Neural crest cell (in vitro differentiated cells): ENCODE results near the gene PKP4. TPM values are rescaled to one million over a fixed set of nuclear protein-coding genes. Genes with fewer than 3 reads are reported as not detected.

Experiments
- DNase-seq: peaks from one replicate; pipeline ENCODE4 v3.0.0; 2021; ENCODE audit warnings: low read depth, mixed read lengths, low spot score
- H3K27ac Mint-ChIP-seq: one replicate; pipeline ENCODE4 v1.8.0; 2021; ENCODE audit warnings: mild to moderate bottlenecking, mixed read lengths; ENCODE audit not compliant: unreplicated experiment
- H3K27me3 Mint-ChIP-seq: 2 replicates; pipeline ENCODE4 v1.8.0; 2021; ENCODE audit warnings: low read depth, mild to moderate bottlenecking, mixed read lengths
- H3K36me3 Mint-ChIP-seq: 2 replicates; pipeline ENCODE4 v1.8.0; 2021; ENCODE audit warnings: low read depth, mild to moderate bottlenecking, mixed read lengths
- H3K4me1 Mint-ChIP-seq: 2 replicates; pipeline ENCODE4 v1.8.0; 2021; ENCODE audit warnings: mixed read lengths
- H3K4me3 Mint-ChIP-seq: one replicate; pipeline ENCODE4 v1.8.0; 2021; ENCODE audit warnings: mild to moderate bottlenecking, mixed read lengths
- H3K9me3 Mint-ChIP-seq: 2 replicates; pipeline ENCODE4 v1.8.0; 2021; ENCODE audit warnings: mixed read lengths
- CTCF ChIP-seq: fragments of 200-600 bp; sonication (generic); conservative IDR thresholded peaks from 2 replicates; pipeline ENCODE4 v1.5.0; 2021; ENCODE audit warnings: antibody characterized with exemption, mild to moderate bottlenecking
- total RNA-seq: library from RNA; stranded (reverse); gene quantifications from 2 replicates; pipeline ENCODE4 v1.2.1, GENCODE V29; 2021

PKP4 gene
- total RNA-seq, 1 donor from 2014 or later, result 52.7 TPM

GRCh38 chr2:158546412-158547144, 89.8 kb downstream of the PKP4 start:
- no peaks in the 10 kb centered on the region for H3K36me3 Mint-ChIP-seq
- no peaks in the 10 kb centered on the region for H3K27me3 Mint-ChIP-seq
- H3K4me1 Mint-ChIP-seq, result peaks cover 10% of the 10 kb centered on the region
- H3K27ac Mint-ChIP-seq, result no peak overlapping the region
- no peak for DNase-seq
- no peak for TF ChIP-seq CTCF
- no peaks in the 10 kb centered on the region for H3K9me3 Mint-ChIP-seq
- no peak overlapping the region for H3K4me3 Mint-ChIP-seq

GRCh38 chr2:158553257-158553656, 96.5 kb downstream of the PKP4 start:
- Mint-ChIP-seq H3K4me3 (no peak overlapping the region), H3K36me3 (peaks cover 4% of the 10 kb centered on the region), H3K9me3 (peaks cover 2% of the 10 kb centered on the region), H3K27me3 (no peaks in the 10 kb centered on the region), H3K4me1 (no peaks in the 10 kb centered on the region), H3K27ac (no peak overlapping the region)
- TF ChIP-seq CTCF, result no peak
- no peak for DNase-seq

- no peak for TF ChIP-seq CTCF
- no peak for DNase-seq
- H3K9me3 Mint-ChIP-seq, result peaks cover 3% of the 10 kb centered on the region
- no peak overlapping the region for H3K27ac Mint-ChIP-seq
- no peaks in the 10 kb centered on the region for H3K4me1 Mint-ChIP-seq
- no peaks in the 10 kb centered on the region for H3K27me3 Mint-ChIP-seq
- H3K4me3 Mint-ChIP-seq, result no peak overlapping the region
- peaks cover 7% of the 10 kb centered on the region for H3K36me3 Mint-ChIP-seq
These were observed 98.2 kb downstream of the PKP4 start for GRCh38 chr2:158554996-158555395.

- TF ChIP-seq CTCF, result no peak
- Mint-ChIP-seq H3K27ac (no peak overlapping the region), H3K4me3 (no peak overlapping the region), H3K9me3 (peaks cover 3% of the 10 kb centered on the region), H3K27me3 (no peaks in the 10 kb centered on the region), H3K4me1 (no peaks in the 10 kb centered on the region), H3K36me3 (peaks cover 7% of the 10 kb centered on the region)
- DNase-seq, result no peak
These were observed 99.4 kb downstream of the PKP4 start for GRCh38 chr2:158556124-158556523.

DNA sequence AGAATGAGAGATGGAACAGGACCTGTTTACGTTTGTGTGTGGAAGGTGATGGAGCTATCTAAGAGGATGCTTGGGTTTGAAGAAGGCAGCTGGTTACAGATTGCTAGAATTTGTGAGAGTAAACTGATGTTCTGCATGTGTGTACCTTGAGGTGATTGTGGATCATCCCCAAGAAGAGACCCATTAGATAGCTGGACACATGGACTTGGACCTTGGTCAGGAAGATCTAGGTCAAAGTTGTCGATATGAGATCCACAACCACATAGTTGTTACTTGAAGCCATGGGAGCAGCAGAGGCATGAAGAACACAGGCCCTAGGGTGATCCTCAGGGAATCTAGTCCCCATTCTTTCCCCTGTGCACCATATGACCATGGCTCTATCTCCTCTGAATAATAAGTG, 101.0 kb downstream of the PKP4 start:
- Mint-ChIP-seq H3K27ac (no peak overlapping the region), H3K4me3 (no peak overlapping the region), H3K36me3 (peaks cover 7% of the 10 kb centered on the region), H3K9me3 (peaks cover 3% of the 10 kb centered on the region), H3K4me1 (no peaks in the 10 kb centered on the region), H3K27me3 (no peaks in the 10 kb centered on the region)
- no peak for DNase-seq
- no peak for TF ChIP-seq CTCF
